AG08395 (cell line): Measurements from ENCODE around the gene KLHL34.

ENCODE experiments used
- DNase-seq: peaks from one replicate; pipeline ENCODE4 v3.0.0; 2012; ENCODE audit warnings: mixed read lengths, low spot score

Gene KLHL34

DNA sequence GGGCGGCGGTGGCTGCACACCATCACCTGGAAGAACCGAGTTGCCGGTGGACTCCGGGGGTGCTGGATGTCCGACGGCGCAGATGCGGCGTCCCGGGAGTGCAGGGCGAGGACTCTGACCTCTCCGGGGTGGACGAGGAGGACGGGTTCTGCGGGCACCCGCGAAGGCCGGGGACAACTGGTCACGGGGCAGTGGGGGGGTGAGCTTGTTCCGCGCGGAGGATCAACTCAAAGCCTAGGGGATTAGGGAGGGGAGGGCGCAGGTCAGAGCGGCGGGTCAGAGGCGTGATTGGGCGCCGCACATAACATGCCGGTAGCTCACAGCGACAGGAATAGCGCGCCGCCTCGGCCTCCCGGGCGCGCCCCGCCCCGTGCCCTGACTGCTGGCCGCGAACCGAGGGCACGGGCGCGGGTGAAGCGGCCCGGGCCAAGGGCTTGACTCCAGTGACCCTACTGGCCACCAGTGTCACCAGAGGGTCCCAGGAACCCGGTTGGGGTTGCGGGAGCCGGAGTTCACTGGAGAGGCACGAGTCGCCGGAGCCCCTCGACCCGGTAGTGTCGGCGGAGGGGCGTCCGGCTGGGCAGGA is at the start of gene KLHL34:
Gene KLHL34, minus strand, starts transcription at position 179 of the 586 bp plus-strand sequence. CDS start 542 bp downstream, outside the sequence.
- no peak for DNase-seq

DNA sequence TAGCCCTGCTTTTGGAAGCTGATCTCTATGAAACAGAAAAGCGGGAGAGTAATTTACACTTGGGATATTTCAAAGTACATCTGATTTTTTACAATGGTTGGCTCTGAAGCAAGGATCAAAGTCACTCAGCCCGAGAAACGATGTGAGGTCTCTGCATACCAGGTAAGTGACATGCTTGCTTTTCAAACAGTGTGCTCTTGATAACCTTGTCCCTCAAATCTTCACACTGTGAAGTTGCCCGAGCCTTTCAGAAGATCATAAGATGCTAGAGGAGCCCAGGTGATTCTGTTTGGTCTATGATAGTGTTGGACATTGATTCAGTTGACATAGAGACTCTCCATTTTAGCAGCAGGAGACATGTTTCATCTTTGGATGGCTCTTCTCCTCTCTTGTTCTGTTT is 47.1 kb upstream of the KLHL34 start:
- no peak for DNase-seq

GRCh38 chrX:21702725-21703124 is 44.6 kb upstream of the KLHL34 start:
- DNase-seq, result no peak

DNA sequence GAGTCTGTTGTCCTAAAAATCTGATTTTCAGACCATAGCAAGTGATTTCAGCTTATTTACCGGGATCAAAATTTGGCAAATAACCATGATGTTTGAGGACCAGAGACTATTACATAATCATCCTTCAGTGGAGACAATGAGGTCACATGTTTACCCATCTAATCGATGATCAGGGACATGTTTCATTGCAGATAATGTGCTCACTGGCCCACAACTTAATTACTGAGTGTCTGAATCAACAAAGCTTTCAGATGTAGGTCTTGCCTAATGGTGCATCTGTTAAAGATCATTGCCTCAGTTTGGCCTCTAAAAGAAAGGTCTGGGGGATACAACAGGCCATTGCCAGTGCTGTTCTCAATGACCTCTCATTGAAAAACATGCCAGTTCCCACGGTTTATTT is 42.8 kb upstream of the KLHL34 start:
- DNase-seq, result no peak

GRCh38 chrX:21700275-21700674 is 42.1 kb upstream of the KLHL34 start:
- DNase-seq, result no peak

GRCh38 chrX:21699136-21699535 is 41.0 kb upstream of the KLHL34 start:
- DNase-seq, result no peak

GRCh38 chrX:21698272-21698671 is 40.1 kb upstream of the KLHL34 start:
- no peak for DNase-seq

- DNase-seq, result no peak
Measured at GRCh38 chrX:21691512-21692018, 33.4 kb upstream of the KLHL34 start.

GRCh38 chrX:21683941-21684340 is 25.8 kb upstream of the KLHL34 start:
- peak; percentile 31 for DNase-seq

GRCh38 chrX:21678048-21678612 is 20.0 kb upstream of the KLHL34 start:
- DNase-seq, result no peak

DNA sequence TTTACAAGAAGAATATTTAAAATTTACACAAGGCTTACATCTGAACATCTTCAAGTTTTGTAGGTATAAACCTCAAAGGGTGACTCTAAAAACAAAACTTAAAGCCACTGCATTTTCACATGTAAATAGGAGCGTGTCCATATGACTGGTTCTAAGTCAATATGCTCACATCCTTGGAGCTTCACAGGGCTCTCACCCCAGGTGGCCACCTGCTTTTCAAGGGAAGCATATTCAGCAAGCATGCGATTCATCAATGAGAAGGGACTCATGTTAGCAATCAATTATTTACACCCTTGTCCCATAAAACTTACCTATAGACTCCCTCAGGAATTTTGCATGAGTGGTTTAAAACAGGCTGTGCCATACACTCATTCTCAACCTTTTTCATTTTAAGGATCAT is 17.8 kb upstream of the KLHL34 start:
- no peak for DNase-seq

DNA sequence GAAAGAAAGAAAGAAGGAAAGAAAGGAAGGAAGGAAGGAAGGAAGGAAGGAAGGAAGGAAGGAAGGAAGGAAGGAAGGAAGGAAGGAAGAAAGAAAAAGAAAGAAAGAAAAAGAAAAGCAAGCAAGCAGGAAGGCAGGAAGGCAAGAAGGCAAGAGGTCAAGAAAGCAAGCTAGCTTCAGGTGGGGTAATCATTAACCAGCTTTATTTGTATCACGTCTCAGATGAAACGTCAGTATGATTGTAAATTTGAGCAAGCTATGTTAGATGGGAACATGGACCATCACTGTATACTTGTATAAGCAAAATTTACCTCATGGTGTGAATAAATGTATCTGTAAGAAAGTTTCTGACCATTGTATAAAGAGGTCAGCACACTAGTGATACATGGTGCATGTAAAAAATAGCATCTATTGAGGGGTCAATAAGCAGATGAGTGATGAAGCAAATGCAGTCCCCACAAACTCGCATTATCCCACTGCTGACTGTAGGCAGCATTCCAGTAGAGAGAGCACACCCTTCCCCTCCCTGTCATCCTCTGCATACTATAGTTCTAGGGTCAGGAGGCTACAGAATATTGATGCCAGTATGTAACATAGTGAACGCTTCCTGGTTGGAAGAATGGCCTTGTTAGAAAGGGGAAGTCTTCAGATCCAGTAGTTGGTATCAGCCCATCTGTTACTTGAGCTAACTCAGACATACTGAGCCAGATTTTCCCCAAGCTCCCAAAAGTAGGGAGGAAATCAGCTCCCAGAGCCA is 16.5 kb upstream of the KLHL34 start:
- DNase-seq, result no peak

GRCh38 chrX:21666679-21667078 is 8.5 kb upstream of the KLHL34 start:
- DNase-seq, result no peak

GRCh38 chrX:21666252-21666651 is 8.1 kb upstream of the KLHL34 start:
- no peak for DNase-seq

GRCh38 chrX:21662761-21663160 is 4.6 kb upstream of the KLHL34 start:
- DNase-seq, result no peak

DNA sequence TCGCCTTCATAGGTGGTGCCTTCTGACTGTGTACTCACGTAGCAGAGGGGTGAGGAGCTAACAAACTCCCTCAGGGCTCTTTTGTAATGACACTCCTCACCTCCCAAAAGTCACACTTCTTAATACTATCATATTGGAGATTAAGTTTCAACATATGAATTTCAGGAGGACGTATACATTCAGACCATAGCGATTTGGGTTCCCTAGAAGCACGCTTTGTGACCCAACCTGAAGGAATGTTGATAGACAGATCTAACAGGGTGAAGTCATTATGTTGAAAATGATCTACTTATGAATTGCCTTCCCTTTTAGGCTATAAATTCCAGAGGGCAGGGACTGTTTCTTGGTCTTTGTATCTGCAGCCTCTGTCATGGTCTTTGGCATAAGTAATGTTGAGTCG is 3.2 kb upstream of the KLHL34 start:
- no peak for DNase-seq

DNA sequence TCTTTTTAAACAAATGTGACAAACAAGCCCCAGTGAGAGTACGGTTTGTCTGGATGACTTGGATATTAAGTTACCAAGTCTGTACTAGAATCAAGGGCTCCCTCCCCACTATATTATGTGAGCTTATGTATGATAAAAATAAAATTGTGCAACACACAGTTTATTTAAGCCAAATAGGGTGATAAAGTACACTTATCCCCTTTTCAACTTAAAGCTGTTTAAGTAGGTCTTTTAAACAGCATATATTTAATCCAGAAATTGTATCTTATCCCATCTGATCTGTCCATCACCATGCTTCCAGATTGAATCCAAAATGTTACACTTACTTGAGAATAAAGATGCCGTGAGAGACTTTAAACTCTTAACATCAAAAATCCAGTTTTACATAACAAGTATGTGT is 2.0 kb upstream of the KLHL34 start:
- no peak for DNase-seq

DNA sequence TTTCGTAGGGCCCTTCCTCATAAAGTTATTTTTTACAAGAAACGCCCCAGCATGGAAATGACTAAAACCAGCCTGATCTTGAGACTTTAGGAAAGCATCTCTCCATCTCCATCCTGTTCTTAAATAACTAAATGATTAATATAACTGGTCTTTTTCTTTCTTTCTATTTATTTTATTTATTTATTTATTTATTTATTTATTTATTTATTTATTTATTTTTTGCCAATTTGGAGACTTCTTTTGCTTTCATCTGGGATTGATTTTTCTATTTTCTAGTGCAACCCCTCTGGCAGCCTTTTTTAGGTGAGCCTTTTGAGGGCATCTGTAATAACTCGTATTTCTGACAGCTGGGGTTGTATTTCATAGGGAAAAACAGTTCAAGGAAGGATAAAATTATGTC is 1.2 kb upstream of the KLHL34 start:
- DNase-seq, result no peak

- no peak for DNase-seq
Measured at GRCh38 chrX:21658746-21659145, 616 bp upstream of the KLHL34 start.

DNA sequence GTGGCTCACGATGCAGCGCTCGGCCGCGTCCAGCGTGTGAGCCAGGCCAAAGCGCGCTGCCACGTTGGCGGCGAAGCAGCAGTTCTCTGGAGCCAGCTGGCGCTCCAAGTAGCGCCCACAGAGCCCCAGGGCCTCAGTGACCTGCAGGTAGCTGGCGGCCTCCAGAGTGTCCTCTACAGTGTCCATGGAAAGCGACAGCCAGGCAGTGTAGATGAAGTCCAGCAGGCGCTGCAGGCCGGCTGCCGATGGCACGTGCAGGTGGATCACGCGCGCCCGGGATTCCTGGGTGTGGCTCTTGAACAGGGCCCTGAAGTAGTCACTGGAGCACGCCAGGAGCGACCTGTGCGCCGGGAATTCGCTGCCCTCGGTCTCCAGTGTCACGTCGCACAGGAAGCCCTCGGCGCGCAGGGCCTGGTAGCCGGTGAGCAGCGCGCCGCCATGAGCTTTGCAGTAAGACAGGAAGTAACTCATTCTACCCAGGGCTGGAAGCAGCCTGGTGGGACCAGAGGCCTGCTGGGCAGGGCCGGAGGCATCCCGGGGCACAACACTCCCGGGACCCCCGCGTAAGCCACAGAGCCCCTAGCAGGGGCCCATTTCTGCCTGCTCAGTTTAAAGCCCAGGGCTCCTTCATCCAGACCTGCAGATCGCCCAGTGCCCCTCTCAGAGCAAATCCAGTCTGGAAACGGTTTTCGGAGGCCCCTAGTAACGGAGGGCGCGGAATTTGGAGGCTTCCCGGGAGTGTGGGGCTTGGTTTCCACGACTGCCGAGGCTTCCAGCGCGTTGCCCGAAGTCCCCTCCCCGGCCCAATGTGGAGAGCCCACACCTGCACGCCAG is 595 bp downstream of the KLHL34 start:
- DNase-seq, result no peak

GRCh38 chrX:21656587-21657317 is 1.4 kb downstream of the KLHL34 start:
- DNase-seq, result no peak
